GM21447 (cell line): ENCODE measurements around the gene TMPRSS9.
"Not testable (repeated sequence)": the region's sequence is repeated elsewhere in the genome, so short reads cannot be mapped to it uniquely, and the experiment has no call there.

Source experiments
- ATAC-seq: cut with Tn5 transposase; IDR thresholded peaks from one replicate; pipeline ENCODE4 v1.9.1; 2021; ENCODE audit not compliant: unreplicated experiment

Gene TMPRSS9

GRCh38 chr19:2387367-2388288 lies 27.6 kb downstream of the TMPRSS9 start:
- no peak for ATAC-seq

- no peak for ATAC-seq
Measured at GRCh38 chr19:2389594-2389993, 29.5 kb downstream of the TMPRSS9 start.

- no peak for ATAC-seq
Measured at GRCh38 chr19:2391118-2391725, 31.2 kb downstream of the TMPRSS9 start.

GRCh38 chr19:2392366-2392765 lies 32.3 kb downstream of the TMPRSS9 start:
- no peak for ATAC-seq

- not testable (repeated sequence) for ATAC-seq
Measured at GRCh38 chr19:2392899-2393298, 32.8 kb downstream of the TMPRSS9 start.

- ATAC-seq: no peak
Measured at GRCh38 chr19:2394054-2394441, 34.0 kb downstream of the TMPRSS9 start.

- no peak for ATAC-seq
Measured at GRCh38 chr19:2394442-2395292, 34.6 kb downstream of the TMPRSS9 start.

GRCh38 chr19:2395293-2395829 lies 35.3 kb downstream of the TMPRSS9 start:
- not testable (repeated sequence) for ATAC-seq

- ATAC-seq: not testable (repeated sequence)
Measured at GRCh38 chr19:2397173-2397572, 37.1 kb downstream of the TMPRSS9 start.

- ATAC-seq: no peak
Measured at GRCh38 chr19:2398735-2399305, 38.8 kb downstream of the TMPRSS9 start.

- no peak for ATAC-seq
Measured at GRCh38 chr19:2399582-2399981, 39.5 kb downstream of the TMPRSS9 start.

- ATAC-seq: no peak
Measured at GRCh38 chr19:2408247-2408646, 48.2 kb downstream of the TMPRSS9 start.

- no peak for ATAC-seq
Measured at GRCh38 chr19:2409352-2409912, 49.4 kb downstream of the TMPRSS9 start.

- ATAC-seq: no peak
Measured at GRCh38 chr19:2410023-2410422, 50.0 kb downstream of the TMPRSS9 start.

GRCh38 chr19:2411709-2412108 lies 51.6 kb downstream of the TMPRSS9 start:
- ATAC-seq: no peak

GRCh38 chr19:2412449-2412848 lies 52.4 kb downstream of the TMPRSS9 start:
- ATAC-seq: no peak

GRCh38 chr19:2413159-2413558 lies 53.1 kb downstream of the TMPRSS9 start:
- ATAC-seq: no peak

- ATAC-seq: no peak
Measured at GRCh38 chr19:2413629-2414028, 53.6 kb downstream of the TMPRSS9 start.

GRCh38 chr19:2415281-2415972 lies 55.4 kb downstream of the TMPRSS9 start:
- no peak for ATAC-seq

- ATAC-seq: no peak
Measured at GRCh38 chr19:2415973-2416319, 55.9 kb downstream of the TMPRSS9 start.
